HG03378 (cell line): Measurements from ENCODE around the gene MAN2B2.

Experiments used
- ATAC-seq: cut with Tn5 transposase; IDR thresholded peaks from one replicate; pipeline ENCODE4 v1.9.1; 2021; ENCODE audit warnings: mild to moderate bottlenecking, moderate library complexity; ENCODE audit not compliant: unreplicated experiment

The MAN2B2 gene

GRCh38 chr4:6566391-6567190 lies 8.4 kb upstream of the MAN2B2 start:
- ATAC-seq = no peak

- ATAC-seq = no peak
These were observed 7.8 kb upstream of the MAN2B2 start for GRCh38 chr4:6567218-6567617.

- no peak for ATAC-seq
These were observed 6.8 kb upstream of the MAN2B2 start for GRCh38 chr4:6568148-6568547.

- no peak for ATAC-seq
These were observed 6.2 kb upstream of the MAN2B2 start for GRCh38 chr4:6568689-6569332.

- ATAC-seq = no peak
These were observed 3.4 kb upstream of the MAN2B2 start for GRCh38 chr4:6571608-6572007.

GRCh38 chr4:6573551-6573950 lies 1.4 kb upstream of the MAN2B2 start:
- ATAC-seq = no peak

GRCh38 chr4:6573986-6574746 lies 823 bp upstream of the MAN2B2 start:
- ATAC-seq = no peak

GRCh38 chr4:6575503-6576240 lies 683 bp downstream of the MAN2B2 start:
- no peak for ATAC-seq

- no peak for ATAC-seq
These were observed 1.5 kb downstream of the MAN2B2 start for GRCh38 chr4:6576512-6576911.

- no peak for ATAC-seq
These were observed 1.9 kb downstream of the MAN2B2 start for GRCh38 chr4:6576932-6577331.

GRCh38 chr4:6577409-6577808 lies 2.4 kb downstream of the MAN2B2 start:
- ATAC-seq = no peak

- ATAC-seq = no peak
These were observed 3.2 kb downstream of the MAN2B2 start for GRCh38 chr4:6578221-6578620.

- ATAC-seq = no peak
These were observed 5.4 kb downstream of the MAN2B2 start for GRCh38 chr4:6580353-6580752.

GRCh38 chr4:6581566-6582121 lies 6.7 kb downstream of the MAN2B2 start:
- no peak for ATAC-seq

- ATAC-seq = no peak
These were observed 8.0 kb downstream of the MAN2B2 start for GRCh38 chr4:6582889-6583490.

GRCh38 chr4:6584865-6585264 lies 9.9 kb downstream of the MAN2B2 start:
- no peak for ATAC-seq

- no peak for ATAC-seq
These were observed 11.8 kb downstream of the MAN2B2 start for GRCh38 chr4:6586715-6587325.

GRCh38 chr4:6589444-6589843 lies 14.5 kb downstream of the MAN2B2 start:
- no peak for ATAC-seq

- ATAC-seq = no peak
These were observed 16.3 kb downstream of the MAN2B2 start for GRCh38 chr4:6591313-6591712.

GRCh38 chr4:6591781-6592180 lies 16.8 kb downstream of the MAN2B2 start:
- no peak for ATAC-seq
